HG02840 (cell line): Measurements from ENCODE around the gene MAP7D1.
"Not testable (repeated sequence)": the region's sequence is repeated elsewhere in the genome, so short reads cannot be mapped to it uniquely, and the experiment has no call there.

Experiments
- ATAC-seq: cut with Tn5 transposase; IDR thresholded peaks from one replicate; pipeline ENCODE4 v1.9.1; 2021; ENCODE audit warnings: mild to moderate bottlenecking, moderate library complexity, moderate number of reproducible peaks; ENCODE audit not compliant: unreplicated experiment, low FRiP score

MAP7D1 gene

DNA sequence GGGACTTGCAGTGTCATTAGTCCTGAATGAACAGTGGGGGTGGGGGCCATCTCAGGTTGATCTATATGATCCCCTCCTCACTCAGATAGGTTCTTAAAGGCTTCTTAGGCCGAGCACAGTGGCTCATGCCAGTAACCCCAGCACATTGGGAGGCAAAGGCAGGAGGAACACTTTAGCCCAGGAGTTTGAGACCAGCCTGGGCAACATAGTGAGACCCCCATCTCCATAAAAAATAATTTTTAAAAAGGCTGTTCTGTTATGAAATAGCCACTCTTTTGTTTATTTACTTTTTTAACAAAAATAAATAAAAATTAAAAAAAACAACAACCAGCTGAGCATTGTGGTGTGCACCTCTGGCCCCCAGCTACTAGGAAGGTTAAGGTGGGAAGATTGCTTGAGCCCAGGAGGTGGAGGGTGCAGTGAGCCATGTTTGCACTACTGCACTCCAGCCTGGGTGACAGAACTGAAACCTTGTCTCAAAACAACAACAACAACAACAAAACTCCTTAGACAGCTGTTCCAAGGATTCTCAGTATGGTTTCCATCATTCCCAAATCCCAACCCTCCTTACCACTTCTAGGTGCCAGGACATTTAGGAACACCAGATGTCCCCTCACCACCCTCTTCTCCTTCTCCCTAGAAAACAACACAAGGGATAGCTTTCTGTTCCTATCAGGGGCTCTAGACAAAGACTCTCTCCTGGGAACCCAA lies 4.7 kb upstream of the MAP7D1 start:
- ATAC-seq: no peak

DNA sequence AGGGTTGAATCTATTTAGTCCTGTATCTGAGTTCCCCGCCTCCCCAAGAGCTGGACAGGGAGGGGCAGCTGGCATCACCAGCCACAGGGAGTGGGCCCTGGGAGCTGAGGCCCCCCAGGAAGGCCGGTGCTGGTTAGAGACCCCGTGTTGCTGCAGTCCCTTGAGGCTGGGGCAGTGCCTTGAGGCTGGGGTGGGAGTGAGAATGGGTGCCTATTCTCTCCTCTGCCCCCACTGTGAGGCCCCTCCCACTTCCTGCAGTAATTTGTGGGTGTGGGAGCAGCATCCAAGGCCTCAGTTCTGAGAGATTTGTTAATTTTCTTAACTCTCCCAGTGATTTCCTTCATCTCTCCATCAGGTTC lies 4.1 kb upstream of the MAP7D1 start:
- ATAC-seq: no peak

DNA sequence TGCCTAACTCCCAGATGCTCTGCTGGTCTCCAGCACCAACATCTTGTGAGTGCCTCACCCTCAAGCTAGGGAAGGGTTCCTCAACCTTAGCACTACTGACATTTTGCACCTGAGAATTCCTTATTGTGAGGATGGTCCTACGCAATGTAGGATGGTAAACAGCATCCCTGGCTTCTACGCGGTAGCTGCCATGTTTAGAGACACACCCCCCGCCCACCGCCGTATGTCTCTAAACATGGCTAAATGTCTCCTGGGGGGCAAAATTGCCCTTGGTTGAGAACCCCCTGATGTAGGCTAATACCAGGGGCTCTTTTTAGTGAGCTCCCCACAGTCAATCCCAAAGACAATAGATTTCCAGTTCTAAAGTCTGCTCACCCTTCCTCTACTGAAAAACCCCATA lies 2.5 kb upstream of the MAP7D1 start:
- ATAC-seq: no peak

DNA sequence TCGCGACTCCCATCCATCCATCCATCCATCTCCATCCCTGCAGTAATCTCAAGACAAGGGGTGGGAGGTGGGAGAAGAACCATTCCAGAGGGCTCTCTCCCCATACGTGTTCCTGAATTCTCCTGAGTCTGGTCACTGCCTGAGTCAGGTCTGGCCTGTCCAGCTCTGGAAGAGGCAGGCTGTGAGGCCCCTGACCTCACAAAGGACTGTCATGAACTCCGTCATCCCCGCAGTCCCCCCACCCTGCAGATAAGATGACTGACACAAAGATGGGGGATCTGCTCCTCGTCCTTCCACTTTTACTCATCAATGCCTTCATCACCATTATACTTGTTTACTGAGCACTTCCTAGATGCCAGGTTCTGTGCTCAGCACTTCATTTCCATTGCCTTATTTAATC lies 1.6 kb upstream of the MAP7D1 start:
- no peak for ATAC-seq

DNA sequence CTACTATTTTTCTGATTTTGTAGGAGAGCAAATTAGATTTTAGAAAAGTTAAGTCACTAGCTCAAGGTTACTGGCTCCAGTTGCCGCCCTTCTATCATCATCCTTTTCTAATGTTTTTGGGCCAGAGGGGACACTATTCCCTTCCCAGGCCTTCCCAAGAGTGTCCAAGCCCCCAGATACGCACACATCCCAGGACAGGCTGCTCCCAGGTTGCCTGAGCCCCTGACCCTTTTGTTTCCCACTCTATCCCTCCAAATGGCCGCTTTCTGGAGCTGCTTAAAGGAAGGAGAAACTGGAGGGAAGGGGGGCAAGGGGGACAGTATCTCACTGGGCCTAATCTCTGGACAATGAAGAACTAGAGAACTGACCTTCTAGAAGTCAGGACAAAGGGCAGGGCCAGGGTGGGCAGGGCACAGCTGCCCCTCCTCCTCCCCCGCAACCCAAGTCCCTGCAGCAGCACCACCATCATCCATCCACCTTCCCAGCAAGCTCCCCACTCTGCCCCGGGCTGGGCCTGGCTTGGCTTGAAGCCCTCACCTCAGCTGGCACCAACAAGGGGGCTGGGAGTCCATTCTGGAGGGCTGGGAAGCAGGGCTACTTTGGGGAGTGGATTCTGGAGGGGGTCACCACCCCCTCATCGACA lies 1.1 kb upstream of the MAP7D1 start:
- ATAC-seq: no peak

DNA sequence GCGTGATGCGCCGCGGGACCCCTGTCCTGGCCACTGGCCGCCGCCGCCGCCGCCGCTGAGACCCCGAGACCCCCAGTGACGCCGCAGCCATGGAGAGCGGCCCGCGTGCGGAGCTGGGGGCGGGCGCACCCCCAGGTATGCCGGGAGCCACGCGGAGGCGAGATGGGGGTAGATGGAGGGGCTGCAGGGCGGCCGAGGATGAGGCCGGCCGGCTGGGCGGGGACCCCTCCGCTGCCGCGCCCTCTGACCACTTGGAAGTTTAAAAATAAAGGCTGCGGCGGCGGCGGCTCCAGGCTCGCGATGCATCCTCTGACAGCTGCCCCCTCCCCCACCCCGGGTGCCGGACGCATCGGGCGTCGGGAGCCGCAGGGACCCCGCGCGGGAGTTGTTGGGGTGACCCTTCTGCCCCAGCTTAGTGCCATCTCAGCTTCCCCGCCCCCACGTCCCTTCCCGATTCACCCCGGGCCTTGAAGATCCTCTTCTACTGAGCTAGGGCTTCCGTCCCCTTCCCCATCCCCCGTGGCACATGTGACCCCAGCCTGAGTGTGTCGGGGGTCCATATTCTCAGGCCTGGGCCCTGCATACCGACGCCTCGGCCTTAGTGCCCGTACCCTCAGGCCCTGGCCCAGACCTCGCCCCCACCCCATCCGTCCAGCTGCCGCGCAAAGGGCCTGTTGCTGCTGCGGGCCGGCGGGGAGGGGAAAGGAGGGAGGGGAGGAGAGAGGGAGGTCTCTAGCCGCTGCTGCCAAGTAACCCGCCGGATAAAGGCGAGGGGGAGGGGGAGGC lies 562 bp downstream of the MAP7D1 start:
- ATAC-seq: peak; percentile 0

DNA sequence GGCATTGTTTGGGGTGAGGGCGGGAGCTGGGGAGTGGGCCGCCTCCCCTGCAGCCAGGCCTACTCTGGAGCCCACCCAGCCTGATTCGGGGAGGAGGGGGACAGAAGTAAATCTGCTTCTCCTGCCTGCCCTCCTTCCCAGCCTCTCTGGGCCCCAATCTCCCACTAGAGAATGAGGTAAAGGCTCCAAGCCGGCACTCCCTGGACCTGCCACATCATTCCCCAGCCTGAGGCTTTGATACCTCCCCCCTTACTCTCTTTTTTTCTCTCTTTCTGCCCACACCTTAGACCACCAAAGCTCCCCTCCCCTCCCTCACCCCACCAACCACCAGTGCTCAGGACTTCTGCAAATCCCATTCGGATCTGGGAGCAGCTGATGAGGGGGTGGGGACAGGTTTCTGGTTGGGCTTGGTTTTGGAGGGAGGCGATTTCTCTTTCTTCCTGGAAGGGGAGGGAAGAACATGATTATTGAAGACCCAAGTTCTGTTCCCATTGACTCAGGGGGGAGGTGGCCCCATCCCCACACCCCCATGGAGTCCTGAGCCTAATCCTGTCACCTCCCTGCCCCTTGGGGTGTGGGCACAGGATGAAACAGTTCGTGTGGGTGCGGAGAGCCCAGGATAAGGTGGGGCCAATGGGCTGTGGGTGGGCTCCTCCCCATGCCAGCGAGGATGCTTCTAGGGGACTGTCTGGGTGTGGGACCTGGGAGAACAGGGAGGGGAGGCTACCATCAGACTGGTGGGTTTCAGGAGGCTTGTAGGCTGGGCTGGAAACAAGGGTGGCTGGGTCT lies 1.3 kb downstream of the MAP7D1 start:
- ATAC-seq: no peak

DNA sequence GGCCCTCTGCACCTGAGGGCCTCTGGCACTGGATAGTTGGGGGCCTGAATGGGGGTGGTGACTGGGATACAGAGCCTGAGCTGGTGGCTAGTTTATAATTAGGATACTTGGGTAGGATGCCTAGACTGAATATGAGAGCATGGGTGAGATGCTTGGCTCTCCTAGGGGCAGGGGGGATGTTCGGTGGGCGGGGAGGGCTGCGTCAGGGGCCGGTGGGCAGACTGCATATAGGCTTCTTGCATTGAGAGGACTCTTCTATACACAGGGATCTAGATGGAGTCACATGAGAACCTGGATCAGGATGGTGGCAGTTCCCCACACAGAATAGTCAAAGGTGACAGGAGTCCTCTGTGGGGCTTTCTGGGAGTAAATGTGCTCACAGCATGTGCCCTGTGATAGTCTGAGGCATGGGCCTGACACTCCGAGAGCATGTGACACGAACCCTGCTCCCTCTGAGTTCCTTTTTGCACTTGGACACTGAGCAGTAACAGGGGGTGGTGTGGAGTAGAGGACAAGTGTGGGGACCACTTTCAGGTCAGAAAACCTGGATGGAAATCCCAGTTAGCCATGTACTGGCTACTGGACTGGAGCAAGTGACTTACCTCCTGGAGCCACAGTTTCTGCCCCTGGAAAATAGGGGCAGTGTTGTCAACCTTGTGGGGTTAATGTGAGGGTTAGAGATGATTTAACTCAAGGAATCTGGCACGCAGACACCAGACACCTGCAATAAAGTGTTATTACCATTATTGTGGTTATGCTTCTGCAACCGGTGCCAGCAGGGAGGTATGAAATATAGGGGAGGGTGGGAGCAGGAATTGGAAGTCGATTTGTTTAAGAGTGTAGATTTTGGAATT lies 2.2 kb downstream of the MAP7D1 start:
- ATAC-seq: no peak

- ATAC-seq: not testable (repeated sequence)
These were observed 2.9 kb downstream of the MAP7D1 start for GRCh38 chr1:36158827-36159252.

DNA sequence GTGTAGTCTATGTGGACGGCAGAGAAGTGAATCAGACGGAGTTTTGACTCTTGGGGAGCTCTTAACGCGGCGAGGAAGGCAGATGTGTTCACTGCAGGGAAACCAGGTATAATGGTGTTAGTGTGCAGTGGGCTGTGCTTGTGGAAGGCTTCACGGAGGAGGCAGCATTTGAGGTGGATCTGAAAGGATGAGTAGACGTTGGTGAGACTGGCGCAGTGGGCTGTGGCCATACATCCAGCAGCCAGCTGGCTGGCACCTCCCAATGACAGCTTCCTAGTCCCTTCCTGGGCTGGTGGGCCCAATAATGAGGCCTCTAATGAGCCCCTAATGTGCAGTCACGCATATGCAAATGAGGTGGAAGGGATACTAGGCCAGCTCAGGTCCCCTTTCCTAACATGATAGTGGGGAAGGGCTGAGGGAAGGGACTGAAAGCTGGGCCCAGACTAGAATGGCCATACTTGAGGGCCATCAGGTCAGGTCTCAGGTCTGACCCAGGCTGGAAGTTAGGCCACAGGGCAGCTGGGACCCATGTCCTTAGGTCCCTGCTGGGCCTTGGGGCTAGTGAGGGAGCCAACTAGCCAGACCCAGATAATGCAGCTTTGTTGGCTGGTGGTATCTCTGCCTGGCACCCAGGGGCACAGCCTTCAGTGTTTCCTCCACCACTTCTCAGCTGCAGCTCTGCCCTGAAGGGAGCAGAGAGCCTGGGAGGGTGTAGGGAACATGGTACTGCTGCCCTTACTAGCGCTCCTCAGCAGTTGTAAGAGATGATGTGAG lies 3.8 kb downstream of the MAP7D1 start:
- ATAC-seq: no peak

GRCh38 chr1:36160388-36160948 lies 4.5 kb downstream of the MAP7D1 start:
- ATAC-seq: no peak

DNA sequence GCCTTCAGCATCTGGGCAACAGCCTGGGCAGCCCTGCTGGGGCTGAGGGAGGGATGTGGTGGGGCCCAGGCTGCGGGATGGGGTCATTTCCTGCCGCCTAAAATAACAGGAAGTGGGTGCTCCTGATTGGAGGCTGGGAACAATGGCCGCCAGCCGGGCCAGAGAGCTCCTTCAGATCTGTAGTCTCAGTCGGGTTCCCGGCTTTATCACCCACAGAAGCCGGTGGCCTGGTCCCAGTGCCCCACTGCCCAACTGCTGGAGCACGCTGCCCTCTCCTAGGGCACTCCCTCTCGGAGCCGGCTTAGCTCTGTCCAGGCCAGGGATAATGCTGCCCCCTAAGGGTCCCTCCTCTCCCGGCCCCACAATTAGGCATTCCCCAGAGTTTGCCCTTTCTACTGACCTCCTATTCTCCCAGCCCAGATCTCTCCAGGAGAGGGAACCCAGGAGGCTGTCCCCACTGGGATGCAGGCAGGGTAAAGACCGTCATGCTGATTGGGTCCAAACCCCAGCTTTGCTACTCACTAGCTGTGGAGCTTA lies 5.1 kb downstream of the MAP7D1 start:
- ATAC-seq: no peak

DNA sequence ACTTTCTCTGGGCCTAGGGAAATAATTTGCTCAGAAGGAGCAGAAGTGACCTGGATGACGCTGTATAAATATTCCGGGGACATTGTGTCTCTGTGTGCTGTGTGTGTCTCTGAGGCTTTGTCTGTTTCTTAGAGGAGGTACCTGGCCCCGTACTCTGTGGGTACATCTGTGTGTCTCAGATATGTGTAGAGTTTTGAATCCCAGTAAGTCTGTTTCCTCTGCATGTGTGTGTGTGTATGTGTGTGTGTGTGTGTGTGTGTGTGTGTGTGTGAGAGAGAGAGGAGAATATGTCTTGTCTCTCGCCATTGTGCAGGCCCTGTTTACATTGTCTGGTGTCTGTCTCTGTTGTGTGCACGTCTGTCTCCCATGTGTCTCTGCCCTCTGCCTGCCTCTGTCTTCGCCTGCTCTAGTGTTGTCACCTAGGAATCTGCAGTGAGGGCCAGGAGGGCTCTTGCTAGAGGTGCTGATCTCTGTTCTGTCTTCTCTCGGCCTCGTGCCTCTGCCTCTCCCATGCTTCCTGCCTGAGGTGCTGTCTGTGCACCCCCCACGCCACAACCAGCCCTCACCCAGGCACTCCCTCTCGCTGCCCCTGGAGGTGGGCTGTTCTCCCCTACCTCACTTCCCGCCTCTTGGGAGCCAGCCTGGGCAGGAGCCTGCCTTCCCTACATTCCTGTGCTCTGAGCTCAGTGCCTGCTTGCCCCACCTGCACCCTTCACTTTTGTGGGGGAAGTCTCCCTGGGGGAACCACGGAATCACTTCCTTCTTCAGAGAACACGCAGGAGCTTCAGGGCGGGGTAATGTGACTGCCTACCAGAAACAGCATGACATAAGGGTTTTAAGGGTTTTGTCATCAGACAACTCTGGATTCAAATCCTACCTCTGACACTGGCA lies 5.9 kb downstream of the MAP7D1 start:
- no peak for ATAC-seq

DNA sequence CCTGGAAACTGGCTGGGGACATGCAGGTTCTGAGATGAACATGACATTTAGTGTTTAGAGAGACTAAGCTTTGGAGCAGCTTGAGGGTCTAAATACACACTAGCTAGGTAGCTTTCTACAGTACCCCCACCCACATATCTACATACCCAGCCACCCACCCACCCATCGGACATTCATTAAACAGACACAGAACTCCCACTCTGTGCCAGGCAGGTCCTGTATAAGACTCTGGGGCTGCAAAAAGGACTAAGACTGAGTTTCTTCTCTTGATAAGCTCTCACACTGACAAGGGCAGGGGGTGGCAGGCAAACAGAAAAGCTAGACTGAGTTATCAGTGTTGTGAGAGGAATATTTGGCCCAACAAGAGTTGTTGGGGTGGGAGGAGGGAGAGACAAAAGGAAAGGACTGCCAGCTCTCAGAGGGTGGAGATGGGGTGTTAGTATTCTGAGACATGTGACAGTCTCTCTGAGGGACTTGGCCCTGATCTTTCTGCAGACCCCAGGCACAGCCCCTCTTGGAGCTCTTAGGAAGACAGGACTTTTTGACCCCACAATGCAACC lies 6.8 kb downstream of the MAP7D1 start:
- ATAC-seq: no peak

- ATAC-seq: no peak
These were observed 7.5 kb downstream of the MAP7D1 start for GRCh38 chr1:36163426-36163825.

DNA sequence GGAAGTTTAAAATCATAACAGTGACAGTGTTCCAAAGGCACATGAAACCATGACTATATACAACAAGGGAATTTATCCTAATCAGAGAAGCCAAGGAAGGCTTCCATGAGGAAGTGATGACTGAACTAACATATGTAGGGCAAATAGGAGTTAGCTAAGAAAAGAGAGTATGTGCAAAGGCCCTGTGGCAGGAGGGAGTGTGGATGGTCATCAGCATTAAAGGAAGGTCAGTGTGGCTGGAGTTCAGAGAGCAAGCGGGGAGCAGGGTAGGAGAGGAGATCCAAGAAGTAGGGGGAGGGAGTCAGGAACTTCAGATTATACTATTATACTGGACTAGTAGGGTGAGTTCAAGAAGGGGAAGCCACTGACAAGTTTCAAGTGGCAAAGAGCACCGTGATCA lies 8.4 kb downstream of the MAP7D1 start:
- no peak for ATAC-seq

- no peak for ATAC-seq
These were observed 9.2 kb downstream of the MAP7D1 start for GRCh38 chr1:36165145-36165544.
